ENCODE data around the gene PLCB4.

GRCh38 chr20:9415426-9415825, 346.5 kb downstream of the PLCB4 start:
- no peak for TF ChIP-seq CTCF (optimal IDR thresholded peaks at IDR 0.05 in 1 of 3, IDR thresholded peaks at IDR 0.05 in 1 of 3, conservative IDR thresholded peaks at IDR 0.05 in 1 of 3; ENCODE audit: extremely low read depth in 1 of 3, insufficient read depth in 2 of 3, low read length in 3 of 3)
- TF ChIP-seq EZH2 (IDR thresholded peaks at IDR 0.05; ENCODE audit: low read length) = no peak
